ENCODE data around the gene CRYGS. TPM values are rescaled to one million over a fixed set of nuclear protein-coding genes. Genes with fewer than 3 reads are reported as not detected.

CRYGS gene
- total and polyA plus RNA-seq, 2 donors (not counting 1 experiment from before 2014, with no cell fraction given) = 3.6 to 10.9 TPM

DNA sequence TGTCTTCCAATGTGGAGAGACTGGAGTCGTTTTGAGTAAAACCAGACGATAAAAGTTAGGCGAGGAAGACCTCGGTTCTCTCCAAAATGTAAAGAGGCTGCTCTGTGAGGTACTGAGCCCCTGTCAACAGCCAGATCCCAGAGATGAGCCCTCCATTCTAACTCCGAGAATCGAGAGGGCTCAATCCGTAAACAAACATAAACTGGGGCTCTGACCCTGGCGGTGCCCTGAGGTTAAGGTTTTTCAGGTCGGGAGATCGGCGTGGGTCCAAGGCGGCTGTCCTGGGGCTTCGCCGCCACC, 22.5 kb upstream of the CRYGS start:
- Histone ChIP-seq H3K9me3 (ENCODE audit: control extremely low read depth in 1 of 3, control insufficient read depth in 2 of 3, insufficient read depth in 1 of 3, low read length in 2 of 3) (no peaks in the 10 kb centered on the region), H3K4me2 (replicated peaks; ENCODE audit: low read depth, low read length, poor library complexity, severe bottlenecking) (peak overlapping the region; percentile 84), H3K27ac (ENCODE audit: low read length in 2 of 2) (peak overlapping the region; percentile 84 to 95), H3K36me3 (replicated peaks in 1 of 2; ENCODE audit: control extremely low read depth in 1 of 2, control insufficient read depth in 1 of 2, extremely low read depth in 1 of 2, insufficient read depth in 2 of 2, low read length in 1 of 2) (peaks cover 0 to 4% of the 10 kb centered on the region in 2 experiments), H4K20me1 (ENCODE audit: control insufficient read depth, insufficient read depth, low read length, poor library complexity, severe bottlenecking) (no peaks in the 10 kb centered on the region), H2AFZ (ENCODE audit: insufficient read depth, low read depth, low read length, poor library complexity, severe bottlenecking) (peak overlapping the region; percentile 92), H3K27me3 (replicated peaks in 1 of 4; ENCODE audit: control extremely low read depth in 1 of 4, control insufficient read depth in 3 of 4, insufficient read depth in 4 of 4, low read length in 3 of 4) (no peaks in the 10 kb centered on the region), H3K4me3 (ENCODE audit: control extremely low read depth in 1 of 5, extremely low read depth in 1 of 5, insufficient read depth in 1 of 5, low read depth in 2 of 5, low read length in 4 of 5) (peak overlapping the region; percentile 71 to 99 (median 90)), H3K4me1 (ENCODE audit: control insufficient read depth in 2 of 2, insufficient read depth in 2 of 2, low read length in 2 of 2) (peaks cover 24 to 33% of the 10 kb centered on the region in 2 donors), H3K9ac (ENCODE audit: low read length) (peak overlapping the region; percentile 94), H3K79me2 (ENCODE audit: control insufficient read depth, insufficient read depth, low read length) (peaks cover 43% of the 10 kb centered on the region)
- ChIA-PET POLR2A (interaction anchor here (1.0 kb wide), 2 partner anchors 32 to 459 kb away, joined by 3 to 4 read pairs; no protein-coding TSS in a partner anchor), CTCF (interaction anchor here (1.8 to 3.2 kb wide), 3 partner anchors 26 to 311 kb away, joined by 4 to 14 read pairs (median 5); no protein-coding TSS in a partner anchor)
- Mint-ChIP-seq H3K4me3 (peak overlapping the region; percentile 97), H3K27ac (peak overlapping the region; percentile 97), H3K27me3 (no peaks in the 10 kb centered on the region), H3K9me3 (ENCODE audit: insufficient read depth) (no peaks in the 10 kb centered on the region), H3K4me1 (peaks cover 55% of the 10 kb centered on the region)
- DNase-seq (no peak), ATAC-seq (ENCODE audit: low read depth) (no peak)
- under 1% methylated on average over 14 of the region's 14 CpGs for WGBS (ENCODE audit: insufficient coverage)
- TF ChIP-seq, protein P1, sequence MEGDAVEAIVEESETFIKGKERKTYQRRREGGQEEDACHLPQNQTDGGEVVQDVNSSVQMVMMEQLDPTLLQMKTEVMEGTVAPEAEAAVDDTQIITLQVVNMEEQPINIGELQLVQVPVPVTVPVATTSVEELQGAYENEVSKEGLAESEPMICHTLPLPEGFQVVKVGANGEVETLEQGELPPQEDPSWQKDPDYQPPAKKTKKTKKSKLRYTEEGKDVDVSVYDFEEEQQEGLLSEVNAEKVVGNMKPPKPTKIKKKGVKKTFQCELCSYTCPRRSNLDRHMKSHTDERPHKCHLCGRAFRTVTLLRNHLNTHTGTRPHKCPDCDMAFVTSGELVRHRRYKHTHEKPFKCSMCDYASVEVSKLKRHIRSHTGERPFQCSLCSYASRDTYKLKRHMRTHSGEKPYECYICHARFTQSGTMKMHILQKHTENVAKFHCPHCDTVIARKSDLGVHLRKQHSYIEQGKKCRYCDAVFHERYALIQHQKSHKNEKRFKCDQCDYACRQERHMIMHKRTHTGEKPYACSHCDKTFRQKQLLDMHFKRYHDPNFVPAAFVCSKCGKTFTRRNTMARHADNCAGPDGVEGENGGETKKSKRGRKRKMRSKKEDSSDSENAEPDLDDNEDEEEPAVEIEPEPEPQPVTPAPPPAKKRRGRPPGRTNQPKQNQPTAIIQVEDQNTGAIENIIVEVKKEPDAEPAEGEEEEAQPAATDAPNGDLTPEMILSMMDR (IDR thresholded peaks at IDR 0.05) = no peak
- TF ChIP-seq EZH2 (IDR thresholded peaks at IDR 0.05; ENCODE audit: borderline replicate concordance, insufficient read depth, low read depth, low read length, poor library complexity, severe bottlenecking) = no peak
- intact Hi-C loops (cut with micrococcal nuclease) = loop anchor here (1.0 kb wide), 3 partner anchors 87 to 628 kb away; partner anchors contain the start of gene TRA2B

DNA sequence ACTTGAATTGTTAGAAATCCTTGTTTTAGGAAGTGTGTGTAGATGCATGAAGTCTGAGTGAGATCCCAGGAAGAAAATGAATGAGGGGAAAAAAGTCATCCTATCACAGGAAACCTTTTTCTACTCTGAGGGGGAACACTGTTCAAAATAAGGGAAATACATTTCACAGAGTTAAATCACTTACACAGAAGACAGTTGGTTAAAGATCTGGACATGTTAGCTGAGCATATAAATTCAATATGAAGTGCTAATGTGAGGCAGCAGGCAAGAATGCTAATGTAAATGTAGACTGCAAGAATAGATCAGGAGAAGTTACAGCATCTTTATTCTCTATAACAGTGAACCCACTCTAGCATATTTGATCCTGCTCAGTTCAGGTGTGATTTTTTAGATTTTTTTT, 20.4 kb upstream of the CRYGS start:
- Histone ChIP-seq H3K4me2 (replicated peaks; ENCODE audit: low read depth, low read length, poor library complexity, severe bottlenecking) (no peak overlapping the region), H3K27me3 (replicated peaks in 1 of 4; ENCODE audit: control extremely low read depth in 1 of 4, control insufficient read depth in 3 of 4, insufficient read depth in 4 of 4, low read length in 3 of 4) (no peaks in the 10 kb centered on the region), H3K79me2 (ENCODE audit: control insufficient read depth, insufficient read depth, low read length) (peaks cover 51% of the 10 kb centered on the region), H3K4me3 (ENCODE audit: control extremely low read depth in 1 of 5, extremely low read depth in 1 of 5, insufficient read depth in 1 of 5, low read depth in 2 of 5, low read length in 4 of 5) (no peak overlapping the region), H4K20me1 (ENCODE audit: control insufficient read depth, insufficient read depth, low read length, poor library complexity, severe bottlenecking) (no peaks in the 10 kb centered on the region), H3K36me3 (replicated peaks in 1 of 2; ENCODE audit: control extremely low read depth in 1 of 2, control insufficient read depth in 1 of 2, extremely low read depth in 1 of 2, insufficient read depth in 2 of 2, low read length in 1 of 2) (peaks cover 1 to 4% of the 10 kb centered on the region in 2 experiments), H3K4me1 (ENCODE audit: control insufficient read depth in 2 of 2, insufficient read depth in 2 of 2, low read length in 2 of 2) (peaks cover 14 to 23% of the 10 kb centered on the region in 2 donors), H3K9me3 (ENCODE audit: control extremely low read depth in 1 of 3, control insufficient read depth in 2 of 3, insufficient read depth in 1 of 3, low read length in 2 of 3) (no peaks in the 10 kb centered on the region), H3K27ac (ENCODE audit: low read length in 2 of 2) (no peak overlapping the region), H3K9ac (ENCODE audit: low read length) (no peak overlapping the region), H2AFZ (ENCODE audit: insufficient read depth, low read depth, low read length, poor library complexity, severe bottlenecking) (no peak overlapping the region)
- no peaks in the 10 kb centered on the region for H3K9me3 Mint-ChIP-seq (ENCODE audit: insufficient read depth)
- H3K27ac Mint-ChIP-seq = no peak overlapping the region
- H3K4me1 Mint-ChIP-seq = peaks cover 43% of the 10 kb centered on the region
- no peak for DNase-seq
- no peak for TF ChIP-seq EZH2 (IDR thresholded peaks at IDR 0.05; ENCODE audit: borderline replicate concordance, insufficient read depth, low read depth, low read length, poor library complexity, severe bottlenecking)
- TF ChIP-seq, protein P1 (IDR thresholded peaks at IDR 0.05) = no peak
- ChIA-PET POLR2A (no interaction called here), CTCF (interaction anchor here (1.9 to 3.2 kb wide), 2 partner anchors 24 to 306 kb away, joined by 4 to 14 read pairs; no protein-coding TSS in a partner anchor)
- intact Hi-C loops (cut with micrococcal nuclease) = no loop called here
- H3K27me3 Mint-ChIP-seq = no peaks in the 10 kb centered on the region
- no peak for ATAC-seq (ENCODE audit: low read depth)
- peak overlapping the region; percentile 51 for H3K4me3 Mint-ChIP-seq
